GM18907 (cell line): ENCODE measurements around the gene MYL2.

Experiments
- ATAC-seq: cut with Tn5 transposase; IDR thresholded peaks from one replicate; pipeline ENCODE4 v1.9.1; 2021; ENCODE audit warnings: mild to moderate bottlenecking, moderate library complexity; ENCODE audit not compliant: unreplicated experiment

Gene MYL2

DNA sequence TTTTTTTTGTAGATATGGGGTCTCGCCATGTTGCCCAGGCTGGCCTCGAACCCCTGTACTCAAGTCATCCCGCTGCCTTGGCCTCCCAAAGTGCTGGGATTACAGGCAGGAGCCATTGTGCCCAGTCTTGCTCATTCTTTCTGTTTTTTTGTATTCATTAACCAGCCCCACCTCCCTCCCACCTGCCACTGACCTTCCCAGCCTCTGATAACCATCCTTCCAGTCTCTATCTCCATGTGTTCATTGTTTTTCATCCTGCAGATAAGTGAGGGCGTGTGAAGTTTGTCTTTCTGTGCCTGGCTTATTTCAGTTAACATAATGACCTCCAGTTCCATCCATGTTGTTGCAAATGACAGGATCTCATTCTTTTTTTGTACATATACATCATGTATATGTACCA lies 19.0 kb downstream of the MYL2 start:
- no peak for ATAC-seq

DNA sequence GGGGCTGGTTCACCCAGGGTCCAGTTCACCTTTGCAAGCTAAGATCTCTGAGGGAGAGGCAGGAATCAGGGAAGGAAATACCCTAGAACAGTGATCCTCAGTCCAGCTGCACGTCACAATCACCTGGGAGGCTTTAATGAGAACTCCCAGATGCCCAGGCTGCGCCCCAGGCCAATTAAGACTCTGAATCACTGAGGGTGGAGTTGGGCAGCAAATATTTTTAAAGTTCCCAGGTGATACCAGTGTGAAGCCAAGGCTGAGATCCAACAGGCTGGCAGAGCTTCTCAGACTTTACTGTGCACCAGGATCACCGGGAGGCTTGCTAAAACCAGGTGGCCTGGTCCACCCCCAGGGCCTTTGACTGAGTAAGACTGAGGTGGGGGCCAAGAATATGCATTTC lies 23.8 kb downstream of the MYL2 start:
- no peak for ATAC-seq

DNA sequence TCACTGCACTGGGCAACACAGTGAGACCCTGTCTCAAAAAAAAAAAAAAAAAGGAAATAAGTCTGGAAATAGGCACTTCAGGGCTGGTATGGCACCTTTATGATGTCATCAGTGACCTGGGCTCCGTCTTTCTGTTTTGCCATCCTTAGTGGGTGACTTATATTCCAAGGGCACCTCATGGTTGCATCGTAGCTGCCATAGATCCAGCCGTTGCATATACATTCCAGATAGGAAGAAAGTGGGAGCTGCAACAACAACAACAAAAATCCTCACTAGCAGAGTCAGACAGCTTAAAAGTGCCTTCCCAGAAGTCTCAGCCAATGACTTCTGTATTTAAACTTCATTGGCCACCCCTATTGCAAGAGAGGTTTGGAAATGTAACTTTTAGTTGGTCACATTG lies 26.4 kb downstream of the MYL2 start:
- no peak for ATAC-seq

DNA sequence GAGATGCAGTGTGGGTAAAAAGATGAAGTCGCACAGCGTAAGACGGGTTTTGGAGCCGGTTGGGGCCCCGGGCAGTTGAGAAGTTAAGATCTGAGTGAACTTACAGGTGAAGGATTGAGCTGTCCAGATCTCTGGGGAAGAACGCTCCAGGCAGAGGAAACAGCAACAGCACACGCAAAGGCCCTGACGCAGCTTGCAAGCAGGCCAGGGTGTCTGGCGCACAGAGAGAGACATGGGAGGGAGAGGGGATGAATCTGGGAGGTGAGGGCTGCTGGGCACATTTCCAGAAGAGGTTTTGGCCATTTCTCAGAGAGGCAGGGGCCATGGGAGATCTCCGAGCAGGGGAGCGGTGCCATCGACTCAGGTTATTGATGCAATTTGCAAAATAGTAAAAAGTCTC lies 31.0 kb downstream of the MYL2 start:
- ATAC-seq, result no peak

DNA sequence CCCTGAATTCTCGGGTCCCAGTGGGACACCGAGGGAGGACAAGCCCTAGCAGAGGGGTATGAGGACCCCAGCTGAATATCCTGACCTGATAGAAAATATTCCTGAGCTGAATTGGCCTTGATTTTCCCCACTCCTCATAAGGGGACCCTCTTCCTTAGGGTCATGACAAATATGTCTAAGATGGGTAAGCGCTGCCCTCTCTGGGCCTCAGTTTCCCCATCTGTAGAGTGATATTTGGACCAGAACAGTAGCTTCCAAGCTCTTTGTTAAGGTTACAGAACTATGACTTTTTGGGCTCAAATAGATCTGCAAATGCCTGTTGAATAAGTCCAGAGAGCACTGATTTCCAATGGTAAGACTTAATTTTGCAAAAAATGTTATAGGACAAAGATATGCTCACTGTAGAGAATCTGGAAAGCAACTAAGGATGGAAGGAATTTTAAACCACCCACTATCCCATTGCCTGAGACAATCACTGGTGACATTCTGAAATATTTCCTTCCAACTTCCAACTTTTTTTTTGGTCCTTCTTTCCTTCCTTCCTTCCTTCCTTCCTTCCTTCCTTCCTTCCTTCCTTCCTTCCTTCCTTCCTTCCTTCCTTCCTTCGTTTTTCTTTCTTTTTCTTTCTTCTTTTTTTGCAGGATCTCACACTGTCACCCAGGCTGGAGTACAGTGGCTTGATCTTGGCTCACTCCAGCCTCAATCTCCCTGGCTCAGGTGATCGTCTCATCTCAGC lies 32.0 kb downstream of the MYL2 start:
- ATAC-seq, result no peak

DNA sequence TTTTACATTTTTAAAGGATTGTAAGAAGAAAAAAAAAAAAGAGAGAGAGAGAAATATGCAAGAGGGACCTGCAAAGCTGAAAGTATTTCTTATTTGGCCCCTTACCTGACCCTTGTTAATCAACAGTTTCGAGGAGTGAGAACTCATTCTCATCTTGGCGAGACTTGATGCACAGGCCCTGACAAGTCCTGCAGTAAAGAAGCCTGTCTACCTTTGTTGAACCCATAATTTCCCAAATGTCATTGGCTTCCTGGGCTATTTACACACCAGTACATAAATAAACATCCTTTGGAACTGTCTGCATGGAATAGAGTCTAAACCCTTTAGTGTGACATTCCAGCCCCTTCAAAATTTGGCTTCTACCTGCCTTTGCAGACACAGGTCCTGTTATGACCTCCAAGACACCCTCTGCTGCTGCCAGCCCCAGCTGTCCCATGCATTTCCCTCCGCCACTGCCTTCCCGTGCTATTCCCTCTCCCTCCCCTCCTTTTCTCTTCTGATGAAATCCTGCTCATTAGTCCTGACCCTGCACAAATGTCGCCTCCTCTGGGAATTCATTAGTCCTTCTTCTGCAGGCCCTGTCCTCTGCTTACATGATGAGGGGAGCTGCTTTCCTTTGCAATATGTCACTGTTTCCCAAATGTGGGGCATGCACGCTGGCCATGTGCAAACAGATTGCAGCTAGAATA lies 35.1 kb downstream of the MYL2 start:
- ATAC-seq, result no peak

DNA sequence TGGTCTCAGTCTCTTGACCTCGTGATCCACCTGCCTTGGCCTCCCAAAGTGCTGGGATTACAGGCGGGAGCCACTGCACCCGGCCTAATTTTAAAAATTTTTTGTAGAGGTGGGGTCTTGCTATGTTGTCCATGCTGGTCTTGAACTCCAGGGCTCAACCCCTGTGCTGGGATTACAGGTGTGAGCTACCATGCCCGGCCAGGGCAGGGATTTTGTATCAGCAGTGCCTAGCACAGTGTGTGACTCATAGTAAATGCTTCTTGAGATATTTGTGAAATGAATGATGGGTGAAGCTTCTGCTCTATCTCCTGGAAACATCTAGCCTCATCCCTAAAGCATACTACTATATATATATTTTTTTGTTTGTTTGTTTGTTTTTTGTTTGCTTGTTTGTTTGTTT lies 37.1 kb downstream of the MYL2 start:
- ATAC-seq, result no peak

DNA sequence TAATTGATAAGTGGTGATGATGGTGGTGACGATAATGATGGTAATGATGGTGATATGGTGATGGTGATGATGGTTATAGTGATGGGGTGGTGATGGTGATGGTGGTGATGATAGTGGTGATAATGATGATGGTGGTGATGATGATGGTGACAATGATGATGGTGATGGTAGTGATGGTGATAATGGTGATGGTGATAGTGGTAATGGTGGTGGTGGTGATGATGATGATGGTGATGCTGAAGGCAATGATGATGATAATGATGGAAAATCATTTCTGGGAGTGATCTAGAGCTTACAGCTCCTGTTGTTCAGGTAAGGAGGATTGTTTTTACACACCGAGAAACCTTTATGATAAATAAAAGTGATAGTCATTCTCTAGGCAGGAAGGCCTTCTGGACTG lies 39.7 kb downstream of the MYL2 start:
- no peak for ATAC-seq

DNA sequence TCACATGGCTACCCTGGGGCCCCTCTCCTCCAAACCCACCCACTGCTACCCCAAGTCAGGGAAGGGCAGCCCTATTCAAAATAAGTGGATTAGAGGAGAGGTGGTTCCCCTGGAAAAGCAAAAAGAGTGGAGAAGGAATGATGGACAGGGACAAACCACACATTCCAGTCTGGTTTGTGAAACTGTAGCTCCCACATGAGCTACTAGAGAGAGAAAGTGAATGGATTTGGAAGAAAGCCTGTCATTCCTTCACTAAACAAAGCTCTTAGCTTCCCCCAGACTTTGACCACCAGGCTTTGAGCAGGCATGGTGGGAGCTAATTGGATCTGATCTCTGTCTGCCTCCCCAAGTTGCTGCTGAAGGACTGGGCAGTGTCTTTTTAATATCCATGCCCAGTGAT lies 45.6 kb downstream of the MYL2 start:
- no peak for ATAC-seq

DNA sequence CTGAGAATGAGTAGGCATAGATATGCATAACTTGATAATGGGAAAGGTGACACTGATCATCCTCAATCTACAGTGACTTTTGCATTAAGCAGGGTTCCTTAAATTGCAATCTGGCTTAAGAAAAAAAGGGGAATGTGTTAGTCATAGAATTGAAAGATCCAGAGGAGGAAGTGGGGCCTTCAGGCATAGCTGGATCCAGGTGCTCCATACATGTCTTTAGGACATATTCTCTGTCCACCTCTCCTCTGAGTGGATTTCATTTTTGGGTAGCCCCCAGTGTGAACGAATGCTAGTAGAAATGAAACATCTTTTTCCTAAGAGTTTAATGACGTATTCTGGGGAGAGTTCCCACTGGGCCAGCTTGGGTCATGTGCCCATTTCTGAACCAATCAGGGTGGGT lies 46.0 kb downstream of the MYL2 start:
- ATAC-seq, result no peak

DNA sequence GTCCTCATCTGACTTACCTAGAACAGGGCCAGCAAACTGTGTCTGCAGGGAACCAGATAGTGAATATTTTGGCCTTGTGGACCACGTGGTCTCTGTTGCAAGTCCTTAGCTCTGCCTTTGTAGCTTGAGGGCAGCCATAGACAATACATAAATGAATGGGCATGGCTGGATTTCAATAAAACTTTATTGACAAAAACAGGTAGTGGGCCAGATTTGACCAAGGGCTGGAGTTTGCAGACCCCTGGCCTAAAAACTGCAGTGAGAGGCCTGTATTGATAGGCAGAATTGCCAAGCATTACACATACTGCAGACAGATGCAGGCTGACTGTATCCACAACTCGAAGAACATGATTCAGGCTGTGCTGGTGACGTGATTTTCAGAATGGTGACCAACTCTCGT lies 48.3 kb downstream of the MYL2 start:
- ATAC-seq, result no peak

DNA sequence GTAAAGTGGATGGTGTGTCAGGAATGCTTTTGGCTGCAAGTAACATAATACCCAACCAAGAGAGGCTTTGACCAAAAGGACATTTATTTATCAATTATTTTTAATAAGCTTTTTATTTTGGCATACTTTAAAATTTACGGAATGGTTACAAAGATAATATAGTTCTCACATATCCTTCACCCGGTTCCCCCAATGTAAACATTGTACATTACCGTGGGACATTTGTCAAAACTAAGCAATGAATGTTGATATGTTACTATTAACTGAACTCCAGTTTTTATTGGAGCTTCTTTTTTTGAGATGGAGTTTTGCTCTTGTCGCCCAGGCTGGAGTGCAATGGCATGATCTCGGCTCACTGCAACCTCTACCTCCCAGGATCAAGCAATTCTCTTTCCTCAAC lies 50.6 kb downstream of the MYL2 start:
- no peak for ATAC-seq

DNA sequence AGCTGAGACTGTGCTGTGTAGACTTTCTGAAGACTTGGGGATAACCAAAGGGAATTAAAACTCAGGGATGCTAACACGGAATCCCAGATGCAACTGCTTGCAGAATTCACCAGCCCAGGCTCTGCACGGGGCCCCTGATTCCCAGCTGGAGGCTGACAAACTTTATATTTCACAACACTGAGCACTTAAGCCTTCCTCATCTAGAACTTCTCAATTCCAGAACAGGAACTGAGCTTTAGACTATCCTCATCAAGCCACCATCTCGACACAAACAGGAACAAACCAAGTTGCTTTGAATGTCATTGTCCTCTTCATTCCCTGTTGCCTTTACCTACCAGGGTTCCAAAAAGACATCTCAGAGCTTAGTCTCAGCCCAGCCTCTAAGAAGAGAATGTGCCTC lies 51.4 kb downstream of the MYL2 start:
- ATAC-seq, result no peak

DNA sequence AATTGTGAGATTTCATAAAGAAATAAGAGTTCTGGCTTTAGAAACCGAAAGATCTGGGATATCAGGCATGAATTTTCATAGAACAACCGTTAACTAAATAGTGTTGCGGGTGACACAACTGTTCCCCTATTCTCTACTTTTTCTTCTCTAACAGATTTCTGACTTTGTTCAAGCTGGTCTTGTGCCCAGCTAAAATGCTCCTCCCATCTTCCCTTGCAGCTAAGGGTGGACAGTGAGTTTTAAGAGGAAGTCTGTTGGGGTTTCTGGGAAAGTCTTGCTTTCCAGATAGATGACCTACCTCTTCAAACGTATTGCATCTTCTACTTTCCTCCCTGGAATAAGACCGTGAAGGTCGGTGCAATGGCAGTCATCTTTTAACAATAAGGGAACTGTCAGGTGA lies 54.9 kb downstream of the MYL2 start:
- no peak for ATAC-seq

DNA sequence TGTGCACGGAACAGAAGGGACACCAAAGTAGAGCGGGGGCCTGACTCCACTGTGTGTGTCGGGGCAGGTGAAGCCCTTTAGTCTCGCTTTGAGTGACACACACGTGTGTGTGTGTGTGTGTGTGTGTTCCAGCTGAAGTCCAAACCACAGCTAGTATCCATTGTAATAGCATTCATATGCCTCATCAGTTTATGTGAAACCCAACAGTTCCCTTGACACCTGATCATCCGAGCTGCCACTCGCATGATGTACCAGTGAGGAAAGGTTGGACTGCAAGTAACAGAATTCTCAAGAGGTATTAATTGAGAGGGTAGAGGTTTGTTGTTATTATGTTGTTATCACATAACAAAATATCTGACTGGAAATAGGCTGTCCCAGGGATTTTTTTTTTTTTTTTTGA lies 57.2 kb downstream of the MYL2 start:
- ATAC-seq, result no peak

DNA sequence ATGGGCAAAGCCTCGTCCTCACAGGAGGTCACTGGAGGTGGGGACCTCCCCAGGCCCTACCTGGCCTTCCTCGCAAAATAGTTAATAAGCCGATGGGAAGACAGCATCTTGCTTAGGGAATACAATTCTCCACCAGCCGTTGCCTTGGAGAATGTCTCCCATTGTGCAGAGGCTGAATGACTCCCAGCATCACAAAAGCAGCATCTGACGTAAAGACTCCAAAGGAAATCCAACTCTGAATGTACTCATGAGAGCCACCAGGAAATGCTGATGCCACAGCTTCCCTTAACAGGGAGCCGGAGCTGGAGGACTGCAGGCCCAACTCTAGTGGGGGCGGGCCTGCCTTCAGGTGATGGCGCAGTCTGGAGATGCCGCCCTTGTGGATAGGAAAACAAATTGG lies 58.0 kb downstream of the MYL2 start:
- ATAC-seq, result no peak

DNA sequence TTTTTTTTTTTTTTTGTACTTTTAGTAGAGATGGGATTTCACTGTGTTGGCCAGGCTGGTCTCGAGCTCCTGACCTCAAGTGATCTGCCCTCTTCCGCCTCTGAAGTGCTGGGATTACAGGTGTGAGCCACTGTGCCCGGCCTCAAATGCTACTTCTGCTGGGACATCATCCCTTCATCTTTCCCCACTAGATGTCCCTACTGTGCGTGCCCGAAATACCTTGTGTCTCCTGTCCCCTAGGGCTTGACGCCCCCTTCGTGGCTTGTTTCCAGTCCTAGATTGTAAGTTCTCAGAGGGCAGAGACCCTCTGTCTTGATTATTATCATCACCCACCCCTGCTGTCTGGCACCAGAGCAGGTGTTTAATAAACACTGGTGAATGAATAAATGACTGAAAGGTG lies 58.6 kb downstream of the MYL2 start:
- no peak for ATAC-seq
